ENCODE data around the gene LRRC10B.

LRRC10B gene

DNA sequence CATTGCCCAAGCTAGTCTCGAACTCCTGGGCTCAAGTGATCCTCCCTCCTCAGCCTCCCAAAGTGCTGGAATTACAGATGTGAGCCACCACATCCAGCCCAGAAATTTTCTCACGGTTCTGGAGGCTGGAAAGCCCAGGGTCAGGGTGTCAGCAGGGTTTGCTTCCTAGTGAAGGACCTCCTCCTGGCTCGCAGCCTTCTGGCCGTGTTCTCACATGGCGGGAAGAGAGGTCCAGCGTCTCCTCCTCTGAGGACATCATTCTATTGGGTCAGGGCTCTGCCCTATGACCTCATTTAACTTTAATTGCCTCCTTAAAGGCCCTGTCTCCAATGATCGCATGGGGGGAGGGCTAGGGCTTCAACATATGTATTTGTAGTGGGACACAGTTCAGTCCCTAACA lies 40.5 kb upstream of the LRRC10B start:
- Histone ChIP-seq H2AFZ (ENCODE audit: insufficient read depth, low read length, poor library complexity) (no peak overlapping the region), H3K14ac (ENCODE audit: low read length) (no peak overlapping the region), H3K79me1 (ENCODE audit: low read length) (peaks cover 3% of the 10 kb centered on the region), H4K12ac (ENCODE audit: low read depth, low read length) (no peak overlapping the region), H3K18ac (ENCODE audit: low read length) (no peak overlapping the region), H3K4me1 (ENCODE audit: control insufficient read depth in 1 of 2, insufficient read depth in 2 of 2, low read length in 2 of 2) (peaks cover 3 to 7% of the 10 kb centered on the region in 2 experiments), H3K4ac (ENCODE audit: low read depth, low read length) (no peak overlapping the region), H3K27ac (ENCODE audit: low read depth, low read length) (no peak overlapping the region), H3K9me3 (ENCODE audit: insufficient read depth, low read depth, low read length) (no peaks in the 10 kb centered on the region), H4K91ac (ENCODE audit: low read depth, low read length) (no peak overlapping the region), H2AK5ac (ENCODE audit: low read length) (no peak overlapping the region), H3K4me2 (ENCODE audit: low read length) (no peak overlapping the region), H3K27me3 (ENCODE audit: insufficient read depth, low read length) (no peaks in the 10 kb centered on the region), H4K8ac (ENCODE audit: low read depth, low read length) (no peak overlapping the region), H2BK12ac (ENCODE audit: low read length) (no peak overlapping the region), H3K79me2 (ENCODE audit: control insufficient read depth, insufficient read depth, low read length, poor library complexity) (no peaks in the 10 kb centered on the region), H3K36me3 (ENCODE audit: control insufficient read depth in 1 of 2, insufficient read depth in 2 of 2, low read length in 2 of 2) (peaks cover 4 to 5% of the 10 kb centered on the region in 2 experiments), H3K9ac (ENCODE audit: low read length) (no peak overlapping the region), H3K4me3 (ENCODE audit: low read depth, low read length) (no peak overlapping the region), H2BK5ac (ENCODE audit: low read depth, low read length, poor library complexity) (no peak overlapping the region), H3K23ac (ENCODE audit: low read length) (no peak overlapping the region), H2BK120ac (ENCODE audit: insufficient read depth, low read length, poor library complexity) (no peak overlapping the region)
- DNase-seq, result no peak
- no CpG with 5 or more reads among the region's 7 CpGs for WGBS (ENCODE audit: extremely low coverage, insufficient coverage, insufficient read length)

DNA sequence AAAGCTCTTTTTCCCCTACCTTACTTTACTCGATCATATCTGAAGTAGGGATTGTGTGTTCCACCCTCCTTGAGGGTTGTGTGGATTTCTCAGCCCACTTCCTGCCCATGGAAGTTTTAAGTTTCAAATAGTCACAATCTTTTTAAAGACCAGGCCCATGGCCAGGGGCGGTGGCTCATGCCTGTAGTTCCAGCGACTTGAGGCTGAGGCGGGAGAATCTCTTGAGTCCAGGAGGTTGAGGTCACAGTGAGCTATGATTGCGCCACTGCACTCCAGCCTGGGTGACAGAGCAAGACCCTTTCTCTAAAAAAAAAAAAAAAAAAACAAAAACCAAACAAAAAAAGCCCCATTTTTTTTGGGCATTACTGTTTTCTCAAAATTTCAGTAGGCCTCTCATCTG lies 36.3 kb upstream of the LRRC10B start:
- no CpG with 5 or more reads among the region's 5 CpGs for WGBS (ENCODE audit: extremely low coverage, insufficient coverage, insufficient read length)
- H4K91ac ChIP-seq (ENCODE audit: low read depth, low read length), result no peak overlapping the region
- H3K4me3 ChIP-seq (ENCODE audit: low read depth, low read length), result no peak overlapping the region

GRCh38 chr11:61472868-61473267 lies 35.7 kb upstream of the LRRC10B start:
- H3K79me2 ChIP-seq (ENCODE audit: control insufficient read depth, insufficient read depth, low read length, poor library complexity), result no peaks in the 10 kb centered on the region
- peak overlapping the region; percentile 64 for H2BK120ac ChIP-seq (ENCODE audit: insufficient read depth, low read length, poor library complexity)
- no peaks in the 10 kb centered on the region for H3K27me3 ChIP-seq (ENCODE audit: insufficient read depth, low read length)
- peak overlapping the region; percentile 58 for H2BK12ac ChIP-seq (ENCODE audit: low read length)
- no peak overlapping the region for H2AFZ ChIP-seq (ENCODE audit: insufficient read depth, low read length, poor library complexity)
- H4K91ac ChIP-seq (ENCODE audit: low read depth, low read length), result peak overlapping the region; percentile 81
- H3K18ac ChIP-seq (ENCODE audit: low read length), result peak overlapping the region; percentile 47
- H3K27ac ChIP-seq (ENCODE audit: low read depth, low read length), result no peak overlapping the region
- no CpG with 5 or more reads among the region's 5 CpGs for WGBS (ENCODE audit: extremely low coverage, insufficient coverage, insufficient read length)
- peak overlapping the region; percentile 38 for H2BK5ac ChIP-seq (ENCODE audit: low read depth, low read length, poor library complexity)
- no peak overlapping the region for H4K12ac ChIP-seq (ENCODE audit: low read depth, low read length)
- H3K4me1 ChIP-seq (ENCODE audit: control insufficient read depth in 1 of 2, insufficient read depth in 2 of 2, low read length in 2 of 2), result peaks cover 4 to 15% of the 10 kb centered on the region in 2 experiments
- H3K4ac ChIP-seq (ENCODE audit: low read depth, low read length), result no peak overlapping the region
- H3K14ac ChIP-seq (ENCODE audit: low read length), result peak overlapping the region; percentile 56
- peaks cover 3% of the 10 kb centered on the region for H3K79me1 ChIP-seq (ENCODE audit: low read length)
- DNase-seq, result peak in 1 of 2 donors; percentile 20
- no peak overlapping the region for H3K4me3 ChIP-seq (ENCODE audit: low read depth, low read length)
- H3K9ac ChIP-seq (ENCODE audit: low read length), result no peak overlapping the region
- H3K23ac ChIP-seq (ENCODE audit: low read length), result no peak overlapping the region
- no peak overlapping the region for H2AK5ac ChIP-seq (ENCODE audit: low read length)
- H4K8ac ChIP-seq (ENCODE audit: low read depth, low read length), result peak overlapping the region; percentile 34
- peaks cover 4 to 5% of the 10 kb centered on the region in 2 experiments for H3K36me3 ChIP-seq (ENCODE audit: control insufficient read depth in 1 of 2, insufficient read depth in 2 of 2, low read length in 2 of 2)
- H3K9me3 ChIP-seq (ENCODE audit: insufficient read depth, low read depth, low read length), result no peaks in the 10 kb centered on the region
- no peak overlapping the region for H3K4me2 ChIP-seq (ENCODE audit: low read length)

More for the DNA sequence above, 36.3 kb upstream of the LRRC10B start:
- Histone ChIP-seq H2AK5ac (ENCODE audit: low read length) (no peak overlapping the region), H3K9me3 (ENCODE audit: insufficient read depth, low read depth, low read length) (no peaks in the 10 kb centered on the region), H3K18ac (ENCODE audit: low read length) (no peak overlapping the region), H3K23ac (ENCODE audit: low read length) (no peak overlapping the region), H2AFZ (ENCODE audit: insufficient read depth, low read length, poor library complexity) (no peak overlapping the region), H4K12ac (ENCODE audit: low read depth, low read length) (no peak overlapping the region), H3K9ac (ENCODE audit: low read length) (no peak overlapping the region), H3K4me2 (ENCODE audit: low read length) (no peak overlapping the region), H3K79me1 (ENCODE audit: low read length) (peaks cover 3% of the 10 kb centered on the region), H4K8ac (ENCODE audit: low read depth, low read length) (peak overlapping the region; percentile 24), H3K14ac (ENCODE audit: low read length) (no peak overlapping the region), H3K79me2 (ENCODE audit: control insufficient read depth, insufficient read depth, low read length, poor library complexity) (no peaks in the 10 kb centered on the region), H3K4me1 (ENCODE audit: control insufficient read depth in 1 of 2, insufficient read depth in 2 of 2, low read length in 2 of 2) (peaks cover 4 to 12% of the 10 kb centered on the region in 2 experiments), H2BK5ac (ENCODE audit: low read depth, low read length, poor library complexity) (peak overlapping the region; percentile 1), H2BK12ac (ENCODE audit: low read length) (no peak overlapping the region), H3K36me3 (ENCODE audit: control insufficient read depth in 1 of 2, insufficient read depth in 2 of 2, low read length in 2 of 2) (peaks cover 4 to 5% of the 10 kb centered on the region in 2 experiments), H3K27me3 (ENCODE audit: insufficient read depth, low read length) (no peaks in the 10 kb centered on the region), H2BK120ac (ENCODE audit: insufficient read depth, low read length, poor library complexity) (no peak overlapping the region), H3K27ac (ENCODE audit: low read depth, low read length) (peak overlapping the region; percentile 58), H3K4ac (ENCODE audit: low read depth, low read length) (no peak overlapping the region)
- peak; percentile 85 to 88 for DNase-seq

- no peak overlapping the region for H4K91ac ChIP-seq (ENCODE audit: low read depth, low read length)
- no peak overlapping the region for H2AFZ ChIP-seq (ENCODE audit: insufficient read depth, low read length, poor library complexity)
- peaks cover 2 to 5% of the 10 kb centered on the region in 2 experiments for H3K36me3 ChIP-seq (ENCODE audit: control insufficient read depth in 1 of 2, insufficient read depth in 2 of 2, low read length in 2 of 2)
- peak; percentile 86 to 91 for DNase-seq
- H3K4me1 ChIP-seq (ENCODE audit: control insufficient read depth in 1 of 2, insufficient read depth in 2 of 2, low read length in 2 of 2), result peaks cover 4 to 17% of the 10 kb centered on the region in 2 experiments
- H4K12ac ChIP-seq (ENCODE audit: low read depth, low read length), result no peak overlapping the region
- H3K27me3 ChIP-seq (ENCODE audit: insufficient read depth, low read length), result no peaks in the 10 kb centered on the region
- no peak overlapping the region for H3K23ac ChIP-seq (ENCODE audit: low read length)
- peak overlapping the region; percentile 13 for H3K27ac ChIP-seq (ENCODE audit: low read depth, low read length)
- no peak overlapping the region for H3K4ac ChIP-seq (ENCODE audit: low read depth, low read length)
- H3K79me2 ChIP-seq (ENCODE audit: control insufficient read depth, insufficient read depth, low read length, poor library complexity), result no peaks in the 10 kb centered on the region
- no peak overlapping the region for H2BK120ac ChIP-seq (ENCODE audit: insufficient read depth, low read length, poor library complexity)
- H4K8ac ChIP-seq (ENCODE audit: low read depth, low read length), result no peak overlapping the region
- no peaks in the 10 kb centered on the region for H3K9me3 ChIP-seq (ENCODE audit: insufficient read depth, low read depth, low read length)
- H3K79me1 ChIP-seq (ENCODE audit: low read length), result peaks cover 3% of the 10 kb centered on the region
- no peak overlapping the region for H3K14ac ChIP-seq (ENCODE audit: low read length)
- WGBS (ENCODE audit: extremely low coverage, insufficient coverage, insufficient read length), result no CpG with 5 or more reads among the region's 3 CpGs
- H3K9ac ChIP-seq (ENCODE audit: low read length), result no peak overlapping the region
- H2BK12ac ChIP-seq (ENCODE audit: low read length), result no peak overlapping the region
- H3K18ac ChIP-seq (ENCODE audit: low read length), result no peak overlapping the region
- H3K4me2 ChIP-seq (ENCODE audit: low read length), result no peak overlapping the region
- no peak overlapping the region for H3K4me3 ChIP-seq (ENCODE audit: low read depth, low read length)
- no peak overlapping the region for H2BK5ac ChIP-seq (ENCODE audit: low read depth, low read length, poor library complexity)
- H2AK5ac ChIP-seq (ENCODE audit: low read length), result no peak overlapping the region
Measured at GRCh38 chr11:61473370-61474012, 35.1 kb upstream of the LRRC10B start.

All from trophoblast cell (in vitro differentiated cells and primary cell).